HTR-8/SVneo (cell line): Measurements from ENCODE around the gene ZFP62.
"Not testable (repeated sequence)": the region's sequence is repeated elsewhere in the genome, so short reads cannot be mapped to it uniquely, and the experiment has no call there.

Source experiments
- DNase-seq: peaks from one replicate; pipeline ENCODE4 v3.0.0; 2011; ENCODE audit warnings: low spot score, mixed read lengths; ENCODE audit not compliant: insufficient read length
- FAIRE-seq: peaks from 2 replicates; lab custom pipeline; 2011; peaks lifted over from hg19 to GRCh38; lab: Jason Lieb, UNC

ZFP62 gene

DNA sequence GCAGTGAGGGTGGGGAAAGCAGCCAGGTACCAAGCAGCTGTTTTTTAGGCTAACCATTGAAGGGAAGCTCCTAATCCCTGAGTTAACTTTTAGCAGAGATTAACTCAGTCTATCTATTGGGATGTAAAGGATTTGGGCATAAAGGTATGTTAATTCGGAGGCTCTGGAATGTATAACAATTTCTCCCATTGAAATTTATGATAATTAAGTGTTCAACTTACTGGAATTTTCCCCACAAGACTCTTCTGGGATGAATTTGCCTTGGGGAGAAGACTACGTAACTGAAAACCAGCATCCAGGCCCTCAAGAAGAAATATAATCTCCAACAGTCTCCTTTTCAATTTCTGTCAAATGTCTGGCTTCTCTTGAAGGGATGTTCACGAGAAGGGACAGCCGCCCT, 23.6 kb downstream of the ZFP62 start:
- DNase-seq (no peak), FAIRE-seq (no peak)

DNA sequence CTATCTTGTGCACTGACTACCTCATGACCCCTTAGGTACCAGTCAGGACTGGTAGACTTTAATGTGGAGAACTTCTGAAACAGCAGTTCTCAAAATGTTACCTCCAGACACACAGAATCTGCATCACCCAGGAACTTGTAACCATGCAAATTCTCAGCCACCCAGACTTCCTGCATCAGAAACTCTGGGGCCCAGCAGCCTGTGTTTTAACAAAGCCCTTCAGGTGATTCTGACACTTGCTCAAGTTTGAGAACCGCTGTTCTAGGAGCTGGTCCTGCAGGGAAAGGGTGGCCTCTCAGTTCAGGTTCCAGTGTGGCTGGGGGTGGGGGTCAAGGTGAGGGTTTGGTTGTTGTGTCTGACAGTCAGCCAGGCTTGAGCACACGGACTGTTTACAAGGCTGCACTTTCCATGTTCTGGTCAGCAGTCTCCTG, 28.4 kb downstream of the ZFP62 start:
- DNase-seq (no peak), FAIRE-seq (no peak)

DNA sequence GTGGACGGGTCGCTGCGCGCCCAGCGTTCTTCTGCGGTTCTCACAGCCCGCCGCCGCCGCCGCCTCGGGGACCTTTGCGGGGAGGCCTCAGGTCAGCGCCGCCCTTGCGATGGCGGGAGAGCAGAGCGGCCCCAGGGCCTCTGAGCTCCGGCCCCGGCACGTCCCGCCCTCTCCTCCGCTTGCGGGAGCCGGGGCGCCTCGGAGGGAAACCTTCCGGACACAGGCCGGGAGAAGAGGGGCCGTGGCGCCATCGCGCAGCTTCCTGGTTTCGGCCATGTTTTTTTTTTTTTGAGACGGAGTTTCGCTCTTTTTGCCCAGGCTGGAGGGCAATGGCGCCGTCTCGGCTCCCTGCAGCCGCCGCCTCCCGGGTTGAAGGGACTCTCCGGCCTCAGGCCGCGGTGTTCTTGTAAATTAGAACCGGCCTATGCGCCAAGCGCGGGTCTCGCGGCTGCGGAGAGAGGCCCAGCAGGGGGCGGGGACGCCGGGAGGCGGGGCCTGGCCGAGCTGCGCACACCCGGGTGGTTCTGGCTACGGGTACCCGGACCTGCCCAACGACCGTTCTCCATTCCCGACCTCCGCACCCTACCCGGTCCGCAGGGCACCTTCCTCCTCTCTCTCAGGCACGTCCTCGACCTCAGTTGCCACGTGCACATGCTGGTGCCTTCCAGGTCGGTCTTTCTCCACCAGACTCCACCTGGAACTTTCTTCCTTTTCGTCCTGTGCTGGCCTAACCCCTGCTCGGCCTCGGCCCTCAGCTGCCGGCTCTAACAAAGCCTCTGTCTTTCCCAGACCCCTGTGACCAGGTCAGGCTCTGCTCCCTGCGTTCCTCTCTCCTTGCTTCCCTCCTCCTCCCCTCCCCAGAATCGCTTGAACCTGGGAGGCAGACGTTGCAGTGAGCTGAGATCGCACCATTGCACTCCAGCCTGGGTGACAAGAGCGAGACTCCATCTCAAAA, 29.7 kb downstream of the ZFP62 start:
- peak; percentile 29 for DNase-seq

DNA sequence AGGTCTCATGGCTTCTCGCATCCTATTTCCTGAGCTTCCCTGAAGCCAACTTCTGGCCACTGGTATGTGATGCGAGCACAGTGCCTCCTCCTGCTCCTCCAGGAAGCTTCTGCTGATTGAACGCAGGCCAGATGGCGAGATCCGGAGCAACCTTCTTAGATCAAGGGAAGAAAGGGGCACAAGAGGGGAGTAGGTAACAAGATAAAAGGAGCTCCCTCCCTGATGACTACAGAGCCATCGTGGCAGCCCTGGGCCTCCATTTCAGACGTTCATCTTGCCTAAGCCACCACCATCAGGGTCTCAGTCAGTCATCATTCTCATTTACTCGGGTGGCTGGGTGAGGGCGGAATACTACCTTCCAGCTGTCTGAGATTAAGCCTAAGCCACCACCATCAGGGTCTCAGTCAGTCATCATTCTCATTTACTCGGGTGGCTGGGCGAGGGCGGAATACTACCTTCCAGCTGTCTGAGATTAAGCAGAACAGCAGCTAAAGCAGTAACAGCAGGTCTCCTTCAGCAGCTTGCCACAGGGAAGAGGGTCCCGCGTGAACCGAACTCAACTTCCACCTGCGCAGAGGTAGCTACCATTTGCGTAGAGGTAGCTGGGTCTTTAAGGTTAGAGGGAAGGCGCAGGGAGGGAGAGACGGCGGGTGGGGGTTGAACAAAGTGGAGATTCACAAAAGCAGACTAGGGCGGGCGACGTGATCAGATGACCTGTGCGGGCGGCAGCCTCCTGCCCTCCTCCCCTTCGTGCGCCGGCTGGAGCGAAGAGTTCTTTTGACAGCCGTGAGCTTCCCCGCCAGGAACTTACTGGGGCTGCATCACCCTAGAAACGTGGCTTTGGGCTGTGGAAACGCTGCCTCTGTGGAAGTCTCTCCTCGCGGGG, 30.6 kb downstream of the ZFP62 start:
- no peak for FAIRE-seq
- no peak for DNase-seq

More for the DNA sequence above, 29.7 kb downstream of the ZFP62 start:
- FAIRE-seq = no peak

DNA sequence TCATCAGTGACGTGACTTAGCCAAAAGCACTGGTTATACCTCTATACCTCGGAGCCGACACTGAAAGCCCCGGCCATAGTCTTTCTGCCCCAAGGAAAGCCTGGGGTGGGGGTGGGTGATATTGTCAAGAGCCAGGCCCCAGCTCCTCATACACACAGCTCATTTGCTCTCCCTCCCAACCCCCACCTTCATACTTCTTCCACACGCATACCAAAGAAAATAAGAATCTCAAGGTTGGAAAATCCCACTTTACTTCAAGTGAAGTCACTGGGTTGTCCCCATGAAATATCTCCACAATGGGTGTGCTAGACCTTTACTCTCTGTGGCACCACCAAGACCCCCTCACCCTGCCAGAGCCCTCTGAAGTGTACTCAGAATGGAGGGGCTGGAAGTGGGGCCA, 31.4 kb downstream of the ZFP62 start:
- FAIRE-seq = no peak
- no peak for DNase-seq

DNA sequence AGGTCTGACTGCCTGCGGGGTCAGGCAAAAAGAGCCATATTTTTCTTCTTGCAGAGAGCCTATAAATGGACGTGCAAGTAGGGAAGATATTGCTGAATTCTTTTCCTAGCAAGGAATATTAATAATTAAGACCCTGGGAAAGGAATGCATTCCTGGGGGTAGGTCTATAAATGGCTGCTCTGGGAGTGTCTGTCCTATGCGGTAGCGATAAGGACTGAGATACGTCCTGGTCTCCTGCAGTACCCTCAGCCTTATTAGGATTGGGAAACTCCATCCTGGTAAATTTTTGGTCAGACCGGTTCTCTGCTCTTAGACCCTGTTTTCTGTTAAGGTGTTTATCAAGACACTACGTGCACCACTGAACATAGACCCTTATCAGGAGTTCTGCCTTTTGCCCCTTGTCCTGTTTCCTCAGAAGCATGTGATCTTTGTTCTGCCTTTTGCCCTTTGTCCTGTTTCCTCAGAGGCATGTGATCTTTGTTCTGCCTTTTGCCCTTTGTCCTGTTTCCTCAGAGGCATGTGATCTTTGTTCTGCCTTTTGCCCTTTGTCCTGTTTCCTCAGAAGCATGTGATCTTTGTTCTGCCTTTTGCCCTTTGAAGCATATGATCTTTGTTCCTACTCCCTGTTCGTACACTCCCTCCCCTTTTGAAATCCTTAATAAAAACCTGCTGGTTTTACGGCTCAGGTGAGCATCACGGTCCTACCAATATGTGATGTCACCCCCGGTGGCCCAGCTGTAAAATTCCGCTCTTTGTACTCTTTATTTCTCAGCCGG, 32.1 kb downstream of the ZFP62 start:
- FAIRE-seq, DNase-seq: not testable (repeated sequence)

DNA sequence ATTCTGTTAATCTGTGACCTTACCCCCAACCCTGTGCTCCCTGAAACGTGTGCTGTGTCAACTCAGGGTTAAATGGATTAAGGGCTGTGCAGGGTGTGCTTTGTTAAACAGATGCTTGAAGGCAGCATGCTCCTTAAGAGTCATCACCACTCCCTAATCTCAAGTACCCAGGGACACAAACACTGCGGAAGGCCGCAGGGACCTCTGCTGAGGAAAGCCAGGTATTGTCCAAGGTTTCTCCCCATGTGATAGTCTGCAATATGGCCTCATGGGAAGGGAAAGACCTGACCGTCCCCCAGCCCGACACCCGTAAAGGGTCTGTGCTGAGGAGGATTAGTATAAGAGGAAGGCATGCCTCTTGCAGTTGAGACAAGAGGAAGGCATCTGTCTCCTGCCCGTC, 33.7 kb downstream of the ZFP62 start:
- not testable (repeated sequence) for DNase-seq, FAIRE-seq

DNA sequence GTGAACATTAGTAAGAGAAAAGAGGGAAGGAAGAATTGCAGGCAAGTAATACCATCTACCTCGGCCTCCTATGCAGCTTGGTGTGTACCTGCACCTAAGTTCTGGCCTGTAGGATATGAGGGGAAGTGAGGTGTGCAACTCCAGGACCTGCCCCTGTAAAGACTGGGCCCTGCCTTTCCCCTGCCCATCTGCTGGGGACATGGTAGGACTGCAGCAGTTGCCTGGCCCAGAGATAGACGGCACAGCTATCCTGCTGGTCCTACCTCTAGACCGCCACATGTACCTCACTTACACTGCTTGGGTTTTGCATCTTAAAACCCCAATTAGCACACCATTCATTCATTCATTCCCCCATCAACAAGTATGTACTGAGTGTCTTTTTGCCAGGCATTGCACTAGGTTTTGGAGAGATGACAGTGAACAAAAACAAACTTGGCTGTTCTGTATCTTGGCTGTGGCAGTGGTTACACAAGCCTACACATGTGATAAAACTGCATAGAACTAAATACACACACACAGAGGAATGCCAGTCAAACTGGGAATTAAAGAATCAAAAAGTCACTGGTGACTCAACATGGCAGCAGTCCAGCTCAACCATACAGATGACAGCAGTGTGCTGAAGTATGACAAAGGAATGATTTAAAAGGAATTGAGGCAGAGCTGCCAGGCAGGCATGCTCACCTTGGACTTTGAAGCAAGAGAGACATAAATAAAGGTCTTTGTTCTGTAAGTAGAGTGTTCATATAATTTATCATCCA, 35.1 kb downstream of the ZFP62 start:
- FAIRE-seq (no peak), DNase-seq (no peak)

DNA sequence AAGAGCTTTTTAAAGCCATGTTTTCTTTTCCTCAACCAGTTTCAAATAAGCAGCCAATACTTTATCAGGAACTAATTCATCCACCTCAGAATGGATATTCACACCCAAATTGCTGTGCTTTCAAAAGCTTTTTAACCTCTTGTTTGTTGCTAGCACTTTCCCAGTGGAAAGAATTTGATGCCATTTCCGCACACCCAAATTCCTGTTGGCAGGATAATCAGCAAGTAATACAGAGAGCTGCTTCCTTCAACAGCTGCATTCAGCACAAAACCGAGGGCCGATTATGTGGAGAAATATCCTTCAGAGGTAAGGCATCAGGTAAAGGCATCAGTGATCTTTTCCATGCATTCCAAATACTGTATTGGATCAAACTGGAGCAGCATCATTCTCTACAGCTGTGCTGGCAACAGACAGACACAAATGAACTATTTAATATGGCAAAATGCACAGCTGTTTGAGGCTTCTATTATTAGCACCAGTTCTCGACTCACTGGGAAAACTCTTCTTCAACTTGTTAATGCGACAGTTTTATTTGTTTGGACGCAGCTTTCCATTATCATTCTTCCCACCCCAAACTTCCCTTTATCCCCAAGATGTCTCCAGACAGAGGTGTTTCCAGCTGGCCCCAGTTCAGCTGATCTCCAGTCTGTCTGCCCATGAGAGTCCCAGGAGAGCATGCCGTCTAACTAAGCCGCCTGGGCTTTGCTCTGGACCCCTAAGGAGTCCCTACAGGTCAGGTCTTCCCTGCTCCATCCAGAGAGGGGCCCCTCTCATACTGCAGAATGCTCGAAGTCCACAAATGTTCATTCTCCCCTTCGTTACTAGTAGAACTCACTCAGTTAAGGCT, 36.2 kb downstream of the ZFP62 start:
- no peak for DNase-seq
- no peak for FAIRE-seq

DNA sequence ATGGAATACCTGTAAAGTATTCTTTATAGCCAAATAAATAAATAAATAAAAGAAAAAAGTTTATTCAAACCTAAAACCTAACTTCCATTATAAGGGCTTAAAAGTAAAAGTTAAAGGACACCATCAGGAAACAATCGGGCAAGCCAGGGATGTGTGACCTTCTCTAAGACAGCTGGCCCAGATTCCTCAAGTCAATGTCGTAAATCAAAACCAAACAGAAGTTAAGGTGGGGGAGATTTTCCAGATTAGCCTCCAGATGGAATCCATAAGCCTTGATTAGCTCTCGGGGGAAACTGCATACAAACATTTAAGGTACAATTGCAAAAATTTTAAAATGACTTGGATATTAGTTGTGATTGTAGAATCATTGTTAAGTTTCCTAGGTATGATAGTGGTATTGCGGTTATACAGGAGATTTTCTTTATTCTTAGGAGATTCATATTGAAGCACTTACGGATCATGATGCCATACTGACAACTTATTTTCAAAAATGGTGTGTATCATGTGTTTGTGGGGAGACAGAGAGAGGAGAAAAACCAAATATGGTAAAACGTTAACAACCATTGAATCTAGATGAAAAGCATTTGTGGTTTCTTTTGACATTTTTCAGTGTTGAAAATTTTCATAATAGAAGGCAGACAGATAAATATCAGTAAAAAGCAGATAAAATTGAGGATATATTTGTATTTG, 37.0 kb downstream of the ZFP62 start:
- FAIRE-seq (no peak), DNase-seq (no peak)

DNA sequence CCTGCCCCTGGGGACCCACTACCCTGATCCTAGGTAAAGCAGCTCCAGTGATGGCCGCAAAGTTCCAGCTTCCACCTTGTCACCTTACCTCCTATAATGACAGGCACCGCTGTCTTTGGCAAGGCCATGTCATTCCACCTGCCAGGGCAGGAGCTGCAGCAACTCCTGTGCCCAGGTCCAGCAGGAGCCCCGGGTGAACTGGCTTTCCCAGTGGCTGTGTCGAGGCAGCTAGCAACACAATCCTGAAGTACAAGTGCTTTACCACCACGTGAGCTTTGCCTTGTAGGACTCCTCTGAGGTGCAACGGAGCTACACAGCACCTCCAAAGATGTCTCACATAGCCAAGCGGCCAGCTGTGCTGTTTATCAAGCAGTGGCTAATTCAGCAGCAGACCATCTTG, 37.7 kb downstream of the ZFP62 start:
- DNase-seq (no peak), FAIRE-seq (no peak)

DNA sequence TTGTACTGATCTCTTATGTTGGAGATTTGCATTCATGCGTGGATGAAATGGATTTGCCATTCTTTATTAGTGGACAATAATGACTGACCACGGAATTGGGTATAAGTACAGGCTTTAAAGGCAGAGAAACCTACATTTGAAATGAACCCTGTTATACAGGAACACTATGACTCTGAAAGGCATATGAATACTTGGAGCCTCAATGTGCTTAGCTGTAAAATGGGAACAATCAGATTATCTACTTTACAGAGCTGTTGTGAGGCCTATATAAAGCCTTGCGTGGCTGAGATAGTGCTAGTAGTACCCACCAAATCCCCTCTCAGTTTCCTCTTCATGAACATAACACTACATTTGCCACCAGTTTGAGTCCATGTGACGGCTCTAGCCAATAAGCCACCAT, 39.5 kb downstream of the ZFP62 start:
- FAIRE-seq (no peak), DNase-seq (no peak)

DNA sequence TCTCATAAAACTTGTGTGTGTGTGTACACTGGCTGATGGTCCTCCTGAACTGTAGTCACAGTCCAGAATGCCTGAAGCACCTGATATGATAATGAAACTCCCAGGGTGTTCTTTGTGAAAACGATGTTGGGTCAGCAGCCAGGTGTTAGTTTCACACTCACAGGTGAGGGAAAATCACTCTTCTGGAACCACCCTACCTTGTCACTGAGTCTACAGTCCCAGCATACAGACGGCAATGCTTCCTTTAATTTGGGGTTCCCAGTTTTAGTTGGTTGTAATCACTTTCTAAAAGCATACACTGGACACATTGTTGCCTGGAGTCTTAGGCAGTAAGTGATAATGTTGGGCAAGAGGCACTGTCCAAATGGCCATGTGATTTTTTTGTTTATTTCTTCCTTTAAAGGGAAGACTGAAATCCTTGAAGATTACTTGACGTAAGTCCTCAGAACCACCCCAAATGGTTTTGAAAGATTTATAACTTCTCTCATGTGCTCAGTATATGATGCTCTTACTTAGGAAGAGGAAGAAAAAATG, 40.2 kb downstream of the ZFP62 start:
- DNase-seq = no peak
- no peak for FAIRE-seq

DNA sequence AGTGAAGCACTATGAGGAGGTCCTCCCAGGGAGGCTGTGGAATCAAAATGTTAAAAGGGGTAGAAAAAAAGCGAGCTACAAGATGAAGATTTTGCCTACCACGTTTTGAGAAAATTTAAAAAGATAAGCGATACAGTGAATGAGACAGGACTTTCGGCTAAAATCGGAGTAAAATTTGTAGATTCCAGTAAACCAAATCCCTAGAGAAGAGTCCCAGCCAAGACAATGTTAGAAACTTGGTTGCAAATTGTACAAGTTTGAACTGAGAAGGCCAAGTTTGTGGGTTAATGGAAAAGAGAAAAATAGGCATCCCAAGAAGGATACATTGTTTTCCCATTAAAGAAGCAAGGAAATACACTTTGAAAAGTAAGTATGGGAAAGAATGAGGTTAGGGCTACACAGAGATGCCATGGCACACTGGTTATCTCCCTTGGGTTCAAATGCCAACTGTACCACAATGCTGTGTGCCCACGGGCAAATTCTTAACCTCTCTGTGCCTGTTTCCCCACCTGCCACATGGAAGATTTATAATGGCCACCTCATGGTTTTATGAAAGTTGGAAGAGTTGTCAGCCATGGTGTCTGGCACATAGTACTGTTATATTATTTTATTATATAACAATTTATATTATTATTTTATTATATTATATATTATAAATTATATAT, 42.3 kb downstream of the ZFP62 start:
- DNase-seq = no peak
- FAIRE-seq = no peak

DNA sequence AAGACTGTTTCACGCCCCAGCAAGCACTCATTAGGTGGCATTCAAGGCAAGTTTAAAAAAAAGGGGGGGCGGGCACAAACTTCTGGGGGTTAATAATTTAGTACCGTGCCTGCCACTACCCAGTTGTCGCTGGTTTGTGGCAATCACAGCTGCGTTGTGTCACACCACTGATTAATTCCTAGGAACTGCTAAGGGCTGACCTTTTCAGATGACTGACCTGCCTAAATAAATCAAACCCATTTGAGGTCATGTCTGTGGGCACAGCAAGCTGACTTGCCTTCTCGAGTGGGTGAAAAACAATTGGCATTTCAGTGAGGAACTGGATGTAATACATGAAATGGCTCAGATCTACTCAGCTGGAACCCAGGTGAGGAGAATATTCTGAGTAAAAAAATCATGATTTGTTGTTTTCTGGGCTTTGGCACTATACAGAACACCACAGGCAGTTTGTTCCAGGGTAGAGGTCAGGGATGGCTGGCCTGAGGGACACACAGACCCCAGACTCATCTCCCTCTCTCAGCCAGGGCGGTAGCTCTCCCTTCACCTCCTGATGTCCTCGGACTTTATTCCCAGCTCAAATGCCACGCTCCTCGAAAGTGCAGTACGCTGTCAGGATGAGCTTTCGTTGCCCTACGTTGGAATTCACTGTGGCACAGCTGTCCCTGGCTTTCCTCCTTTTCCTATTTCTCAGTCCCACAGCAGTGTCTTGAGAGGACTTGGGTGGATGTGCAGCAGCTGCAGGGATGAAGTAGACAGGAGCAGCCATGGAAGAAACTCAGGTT, 43.0 kb downstream of the ZFP62 start:
- FAIRE-seq = no peak
- DNase-seq = no peak
